GM18502 (cell line): ENCODE data around the gene SLC30A7.

ENCODE experiments used
- ATAC-seq: cut with Tn5 transposase; IDR thresholded peaks from one replicate; pipeline ENCODE4 v1.9.1; 2021; ENCODE audit warnings: mild to moderate bottlenecking; ENCODE audit not compliant: unreplicated experiment, poor library complexity

The SLC30A7 gene

DNA sequence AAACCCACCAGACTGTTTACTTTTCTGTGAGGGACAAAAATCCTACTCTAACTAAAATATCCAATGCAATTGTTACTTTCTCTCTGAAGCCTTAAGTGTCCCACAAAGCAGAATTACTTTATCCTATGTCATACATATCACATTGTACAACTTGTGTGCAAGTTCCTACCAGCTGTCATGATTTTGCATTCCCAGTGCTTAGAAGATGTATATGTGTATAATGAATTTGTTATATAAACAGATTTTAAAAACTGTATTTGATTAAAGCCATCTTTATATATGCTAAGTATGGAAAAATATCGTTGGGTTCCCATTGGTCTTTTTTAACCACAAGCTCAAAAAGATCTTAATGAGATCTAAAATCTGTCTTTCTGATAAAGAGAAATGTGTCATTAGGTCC lies 72.7 kb downstream of the SLC30A7 start:
- no peak for ATAC-seq

- ATAC-seq, result no peak
These were observed 73.4 kb downstream of the SLC30A7 start for GRCh38 chr1:100969327-100969726.

GRCh38 chr1:100971021-100971420 lies 75.1 kb downstream of the SLC30A7 start:
- ATAC-seq, result no peak

DNA sequence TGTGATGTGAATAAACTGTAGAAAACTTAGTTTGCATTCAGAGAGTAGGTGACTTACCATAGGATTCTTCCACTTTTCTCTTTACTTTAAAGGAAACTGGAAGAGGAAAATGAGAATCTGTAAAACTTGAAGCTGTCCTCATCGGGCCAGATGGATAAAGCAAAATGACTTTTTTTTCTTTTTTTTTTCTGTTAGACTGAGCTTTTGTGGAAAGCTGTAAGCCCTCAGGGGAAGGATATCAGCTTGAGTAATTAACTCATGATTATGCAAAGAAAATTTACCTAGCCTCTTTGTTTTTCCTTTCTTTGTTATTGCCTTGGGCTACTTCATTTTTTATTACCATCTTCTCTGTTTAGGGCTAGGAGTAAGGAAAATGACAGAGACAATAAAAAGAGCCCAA lies 76.3 kb downstream of the SLC30A7 start:
- ATAC-seq, result no peak

- ATAC-seq, result no peak
These were observed 81.0 kb downstream of the SLC30A7 start for GRCh38 chr1:100976936-100977335.

DNA sequence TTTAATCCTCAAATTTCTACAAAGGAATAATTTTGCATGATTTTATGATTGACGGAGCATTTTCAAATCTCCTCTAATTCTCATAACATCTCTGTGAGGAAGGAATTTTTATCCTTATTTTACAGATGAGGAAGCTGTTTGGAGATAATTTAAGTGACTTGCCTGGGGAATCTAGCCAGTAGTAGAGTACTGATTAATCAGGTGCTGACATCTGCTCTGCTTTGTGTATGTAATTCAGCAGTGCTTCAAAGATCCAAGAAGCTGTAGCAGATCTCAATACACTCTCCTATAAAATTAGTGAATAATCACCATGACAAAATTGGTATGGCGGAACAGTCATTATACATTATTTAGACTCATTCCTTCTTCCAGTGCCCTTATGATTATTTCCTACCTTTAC lies 83.7 kb downstream of the SLC30A7 start:
- ATAC-seq, result no peak

GRCh38 chr1:100982793-100983192 lies 86.9 kb downstream of the SLC30A7 start:
- no peak for ATAC-seq

DNA sequence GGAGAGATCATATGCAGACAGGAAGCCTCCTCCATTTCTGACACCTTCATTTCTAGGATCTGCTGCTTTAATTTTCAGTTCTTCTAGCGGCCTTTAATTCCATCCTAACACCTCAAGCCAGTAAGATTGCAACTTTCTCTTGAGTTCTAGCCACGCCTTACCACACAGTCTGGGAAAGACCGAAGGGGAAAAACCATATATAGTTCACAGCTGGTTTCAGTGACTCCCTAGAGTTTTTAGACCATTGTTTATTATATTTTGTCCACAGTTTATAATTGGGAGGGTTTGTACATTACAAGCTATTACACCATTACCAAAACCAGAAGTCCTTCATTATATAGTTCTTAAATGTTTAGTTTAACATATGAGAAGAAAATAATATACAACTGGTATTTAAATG lies 92.2 kb downstream of the SLC30A7 start:
- ATAC-seq, result no peak

GRCh38 chr1:100989306-100990077 lies 93.6 kb downstream of the SLC30A7 start:
- ATAC-seq, result no peak

GRCh38 chr1:100995198-100995988 lies 99.5 kb downstream of the SLC30A7 start:
- no peak for ATAC-seq

DNA sequence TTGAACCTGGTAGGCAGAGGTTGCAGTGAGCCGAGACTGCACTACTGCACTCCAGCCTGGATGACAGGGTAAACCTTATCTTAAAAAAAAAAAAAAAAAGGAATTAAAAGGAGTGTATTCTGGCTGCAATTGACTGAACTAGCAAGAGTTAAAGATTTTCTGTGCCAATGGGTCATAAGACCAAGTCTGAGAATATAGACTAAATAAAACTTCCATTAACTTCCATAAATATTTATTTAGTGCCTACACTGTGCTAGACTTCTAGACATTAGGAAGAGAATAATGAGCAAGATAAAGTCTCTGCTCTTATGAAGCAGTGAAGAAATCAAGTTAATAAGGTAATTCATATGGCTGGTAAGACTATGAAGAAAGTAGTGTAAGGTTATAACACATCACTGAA lies 102.5 kb downstream of the SLC30A7 start:
- ATAC-seq, result no peak

GRCh38 chr1:101000131-101000873 lies 104.4 kb downstream of the SLC30A7 start:
- ATAC-seq, result no peak

DNA sequence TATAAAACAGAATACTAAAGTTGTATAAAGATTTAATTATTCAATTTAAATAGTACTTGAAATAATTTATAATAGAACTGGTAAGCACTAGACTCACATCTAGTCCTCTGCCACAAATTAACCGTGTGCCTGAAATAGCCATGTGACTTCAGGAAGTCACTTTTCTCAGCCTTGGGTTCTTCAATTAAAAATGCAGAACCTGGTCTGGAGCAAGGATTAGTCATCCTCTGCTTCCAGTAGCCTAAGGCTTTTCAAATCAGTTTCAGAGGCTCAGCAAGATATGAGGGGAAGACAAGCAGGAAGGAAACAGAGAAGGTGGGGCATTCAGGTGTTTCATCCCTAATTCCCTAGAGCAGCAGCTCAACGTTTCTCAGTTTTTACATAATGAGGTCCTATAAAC lies 106.7 kb downstream of the SLC30A7 start:
- ATAC-seq, result no peak

DNA sequence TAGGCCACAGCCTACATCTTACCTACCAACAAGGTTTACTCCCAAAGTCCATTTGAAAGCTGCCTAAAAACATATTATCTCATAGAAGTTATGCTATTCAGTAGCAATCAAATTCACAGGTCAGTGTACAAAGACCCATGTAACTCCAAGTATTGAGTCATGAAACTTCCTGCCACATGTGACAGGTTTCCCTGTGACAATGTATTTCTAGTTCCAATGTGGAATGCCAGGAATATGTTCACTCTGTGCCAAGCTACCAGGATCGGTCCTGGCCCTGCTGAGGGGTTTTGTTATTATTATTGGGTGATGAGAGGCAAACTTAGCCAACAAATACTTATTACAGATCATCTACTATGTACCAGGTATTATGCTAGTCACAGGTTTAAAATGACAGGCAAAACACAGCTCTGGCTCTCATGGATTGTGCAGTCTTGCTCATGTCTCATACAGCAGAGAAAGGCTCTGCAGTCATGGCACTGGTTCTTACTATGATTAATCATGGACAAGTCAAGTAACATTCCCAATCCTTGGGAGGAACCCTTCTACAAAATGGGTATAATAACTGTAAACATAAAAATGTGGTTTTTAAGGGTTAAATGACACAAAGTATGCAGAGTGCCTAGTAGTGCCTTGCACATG lies 107.2 kb downstream of the SLC30A7 start:
- ATAC-seq, result no peak

DNA sequence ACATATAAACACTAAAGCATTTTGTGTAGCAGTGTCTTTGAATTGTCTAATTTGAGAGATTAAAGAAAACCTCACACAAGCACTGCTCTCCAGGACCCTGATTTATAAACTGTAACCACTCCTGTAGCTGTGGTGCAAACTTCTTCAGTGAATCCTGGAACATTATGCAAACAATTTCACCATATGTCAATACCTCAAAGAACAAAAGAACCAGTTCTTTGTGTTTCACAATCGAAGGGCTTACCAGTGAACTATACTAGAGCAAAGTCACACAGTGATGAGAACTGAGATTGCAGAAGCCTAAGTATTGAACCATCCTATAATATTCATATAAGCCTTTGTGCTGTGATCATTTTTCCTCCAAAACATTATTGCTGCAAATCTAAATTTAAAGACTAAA lies 108.2 kb downstream of the SLC30A7 start:
- no peak for ATAC-seq

- ATAC-seq, result no peak
These were observed 108.8 kb downstream of the SLC30A7 start for GRCh38 chr1:101004670-101005069.

- ATAC-seq, result no peak
These were observed 109.3 kb downstream of the SLC30A7 start for GRCh38 chr1:101005183-101005582.

- no peak for ATAC-seq
These were observed 110.0 kb downstream of the SLC30A7 start for GRCh38 chr1:101005871-101006270.

DNA sequence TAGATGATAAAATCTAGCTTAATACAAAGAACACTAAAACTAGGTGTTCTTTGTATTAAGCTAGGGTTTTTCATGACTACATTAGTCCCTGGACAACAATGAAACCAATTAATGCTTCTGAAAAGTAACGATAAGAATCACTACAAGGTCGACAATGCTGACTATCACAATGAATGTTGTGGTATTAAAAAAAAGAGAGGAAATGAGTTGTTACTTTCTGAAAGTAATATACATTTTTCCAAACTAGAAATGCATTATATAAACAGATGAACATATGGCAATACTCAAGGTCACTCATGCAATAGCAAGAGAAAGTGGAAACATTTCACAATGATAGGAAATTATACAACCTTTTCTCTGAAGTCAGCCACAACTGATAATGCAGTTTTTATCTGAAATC lies 110.7 kb downstream of the SLC30A7 start:
- no peak for ATAC-seq

DNA sequence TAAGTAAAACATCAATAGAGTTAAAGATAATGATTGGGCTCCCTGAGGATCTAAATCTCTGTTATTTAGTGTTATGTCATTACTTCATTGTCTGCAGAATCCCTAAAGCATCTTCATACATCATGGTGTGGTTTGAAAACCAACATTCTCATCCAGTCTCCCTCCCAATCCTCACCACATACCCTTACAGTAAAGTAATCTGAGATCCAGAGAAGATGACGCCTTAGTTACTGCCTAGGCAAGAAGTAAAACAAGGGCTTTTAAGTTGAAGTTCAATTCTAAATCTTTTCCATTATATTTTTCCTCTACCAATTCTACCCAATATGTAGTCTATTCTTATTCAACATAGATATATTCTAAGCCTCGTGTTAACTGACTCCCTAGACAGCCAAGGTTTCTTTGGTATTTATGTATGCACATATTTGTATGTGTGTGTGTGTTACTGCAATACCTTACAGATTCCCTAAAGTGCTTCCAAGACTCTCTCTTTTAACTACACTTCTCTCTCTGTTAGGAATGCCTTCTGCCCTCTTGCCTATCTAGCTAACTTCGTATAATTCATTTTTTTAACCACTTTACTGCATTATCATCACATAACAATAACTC lies 112.4 kb downstream of the SLC30A7 start:
- ATAC-seq, result no peak
